Activated CD4-positive, alpha-beta T cell treated with anti-CD3 and anti-CD28 coated beads, Interleukin-2, amount 50 U/mL, for 48 hours (primary cell): Measurements from ENCODE around the gene RPL10A.
"Not testable (repeated sequence)": the region's sequence is repeated elsewhere in the genome, so short reads cannot be mapped to it uniquely, and the experiment has no call there.

Experiments used
- DNase-seq, 2 experiments: peaks; one replicate each; pipeline ENCODE4 v3.0.0-alpha.2; 2020

The RPL10A gene

DNA sequence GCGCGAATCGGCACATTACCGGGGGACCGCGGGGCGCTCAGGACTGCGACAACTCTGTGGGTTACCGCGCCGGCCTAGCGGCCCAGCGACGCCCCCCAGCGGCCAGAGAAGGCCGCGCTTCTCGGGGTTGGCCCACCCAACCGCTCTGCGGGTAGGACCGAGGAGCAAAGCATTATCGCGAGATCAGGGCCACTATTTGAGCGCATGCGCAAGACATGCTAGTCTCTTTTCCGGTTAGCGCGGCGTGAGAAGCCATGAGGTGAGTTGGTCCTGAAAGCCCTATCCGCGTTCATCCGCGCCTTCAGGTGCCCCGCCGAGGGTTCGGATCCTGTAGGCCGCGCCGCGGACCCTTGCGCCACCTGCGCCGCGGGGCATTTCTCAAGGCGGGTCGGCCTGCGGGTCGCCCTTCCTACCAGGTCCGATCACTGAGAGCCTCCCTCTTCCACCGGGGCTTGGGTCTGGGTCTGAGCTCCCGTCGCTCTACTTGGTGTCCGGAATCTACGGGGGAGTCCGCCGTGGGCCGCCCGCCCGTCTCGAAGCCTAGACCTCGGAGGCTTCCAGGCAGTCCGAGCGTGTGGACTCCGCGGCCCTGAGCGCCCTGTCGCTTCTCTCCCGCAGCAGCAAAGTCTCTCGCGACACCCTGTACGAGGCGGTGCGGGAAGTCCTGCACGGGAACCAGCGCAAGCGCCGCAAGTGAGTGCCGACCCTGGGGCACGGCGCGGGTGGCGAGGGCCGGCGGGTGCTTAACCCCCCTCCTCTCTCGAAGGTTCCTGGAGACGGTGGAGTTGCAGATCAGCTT lies at the start of gene RPL10A:
Gene RPL10A (plus strand): TSS at position 221 of the 799 bp plus-strand sequence. CDS start 34 bp downstream, at position 255.
- peak; percentile 95 to 96 for DNase-seq

DNA sequence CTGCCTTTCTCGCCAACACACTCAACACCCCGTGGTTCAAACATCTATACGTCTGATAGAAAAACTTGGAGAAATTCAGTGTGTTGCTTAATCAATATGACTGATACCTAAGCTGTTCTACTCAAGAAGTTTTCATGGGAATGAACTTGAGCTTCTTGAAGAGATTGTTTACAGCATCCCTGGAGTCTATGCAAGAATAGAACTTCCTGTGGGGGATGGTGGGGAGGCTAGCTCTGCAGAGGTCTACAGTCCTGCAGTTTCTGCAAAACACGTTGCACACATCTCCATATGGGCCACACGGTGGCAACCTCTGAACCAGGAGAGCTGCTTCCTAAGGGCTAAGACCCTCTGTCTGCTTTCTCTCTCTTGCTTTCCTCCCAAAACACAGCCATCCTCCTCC lies 48.8 kb upstream of the RPL10A start:
- DNase-seq, result no peak

DNA sequence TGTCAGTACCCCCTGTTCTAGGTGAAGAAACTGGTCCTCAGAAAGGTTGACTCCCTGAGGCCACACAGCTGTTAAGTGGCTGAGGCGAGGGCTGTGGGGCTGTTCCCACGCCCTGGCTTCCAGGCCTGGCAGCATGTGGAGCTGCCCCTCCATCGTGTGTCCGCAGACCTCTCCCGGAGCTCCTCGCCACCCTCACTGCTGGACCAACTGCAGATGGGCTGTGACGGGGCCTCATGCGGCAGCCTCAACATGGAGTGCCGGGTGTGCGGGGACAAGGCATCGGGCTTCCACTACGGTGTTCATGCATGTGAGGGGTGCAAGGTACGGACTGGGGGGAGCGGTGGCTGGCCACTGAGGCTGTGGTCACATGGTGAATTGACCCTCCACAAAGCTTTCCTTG lies 48.2 kb upstream of the RPL10A start:
- no peak for DNase-seq

DNA sequence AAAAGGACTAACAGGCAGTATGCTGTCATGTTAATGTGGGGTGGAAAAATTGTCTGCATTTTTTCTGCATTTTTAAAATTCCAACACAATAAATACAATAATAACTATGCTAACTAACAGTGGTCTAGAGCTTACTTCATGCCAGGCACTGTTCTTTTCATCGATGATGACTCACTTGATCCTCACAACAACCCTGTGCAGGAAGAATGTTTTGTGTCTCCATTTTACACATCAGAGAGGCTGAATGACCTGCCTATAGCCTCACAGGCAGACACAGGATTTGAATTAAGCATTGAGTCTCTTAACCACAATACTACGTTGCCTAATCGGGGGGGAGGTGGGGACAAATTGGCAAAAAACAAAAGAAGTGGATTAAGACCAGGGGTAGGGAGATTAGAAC lies 42.9 kb upstream of the RPL10A start:
- DNase-seq, result no peak

DNA sequence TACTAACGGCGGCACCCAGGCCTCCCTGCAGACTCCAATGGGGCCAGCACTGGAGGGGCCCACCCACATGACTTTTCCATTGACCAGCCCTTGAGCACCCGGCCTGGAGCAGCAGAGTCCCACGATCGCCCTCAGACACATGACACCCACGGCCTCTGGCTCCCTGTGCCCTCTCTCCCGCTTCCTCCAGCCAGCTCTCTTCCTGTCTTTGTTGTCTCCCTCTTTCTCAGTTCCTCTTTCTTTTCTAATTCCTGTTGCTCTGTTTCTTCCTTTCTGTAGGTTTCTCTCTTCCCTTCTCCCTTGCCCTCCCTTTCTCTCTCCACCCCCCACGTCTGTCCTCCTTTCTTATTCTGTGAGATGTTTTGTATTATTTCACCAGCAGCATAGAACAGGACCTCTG lies 42.1 kb upstream of the RPL10A start:
- no peak for DNase-seq

DNA sequence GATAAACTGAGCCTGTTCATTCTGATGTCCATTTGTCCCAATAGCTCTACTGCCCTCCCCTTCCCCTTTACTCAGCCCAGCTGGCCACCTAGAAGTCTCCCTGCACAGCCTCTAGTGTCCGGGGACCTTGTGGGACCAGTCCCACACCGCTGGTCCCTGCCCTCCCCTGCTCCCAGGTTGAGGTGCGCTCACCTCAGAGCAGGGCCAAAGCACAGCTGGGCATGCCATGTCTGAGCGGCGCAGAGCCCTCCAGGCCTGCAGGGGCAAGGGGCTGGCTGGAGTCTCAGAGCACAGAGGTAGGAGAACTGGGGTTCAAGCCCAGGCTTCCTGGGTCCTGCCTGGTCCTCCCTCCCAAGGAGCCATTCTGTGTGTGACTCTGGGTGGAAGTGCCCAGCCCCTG lies 40.8 kb upstream of the RPL10A start:
- DNase-seq, result no peak

DNA sequence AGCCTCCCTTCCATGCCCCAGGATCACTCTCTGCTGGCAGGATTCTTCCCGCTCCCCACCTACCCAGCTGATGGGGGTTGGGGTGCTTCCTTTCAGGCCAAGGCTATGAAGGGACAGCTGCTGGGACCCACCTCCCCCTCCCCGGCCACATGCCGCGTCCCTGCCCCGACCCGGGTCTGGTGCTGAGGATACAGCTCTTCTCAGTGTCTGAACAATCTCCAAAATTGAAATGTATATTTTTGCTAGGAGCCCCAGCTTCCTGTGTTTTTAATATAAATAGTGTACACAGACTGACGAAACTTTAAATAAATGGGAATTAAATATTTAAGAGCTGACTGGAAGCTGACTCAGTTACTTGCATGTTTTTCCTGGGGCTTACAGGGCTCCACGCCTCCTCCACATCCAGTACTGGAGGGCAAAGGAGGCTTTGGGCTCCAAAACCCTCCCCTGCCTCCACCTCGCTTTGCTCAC lies 40.3 kb upstream of the RPL10A start:
- DNase-seq, result no peak

DNA sequence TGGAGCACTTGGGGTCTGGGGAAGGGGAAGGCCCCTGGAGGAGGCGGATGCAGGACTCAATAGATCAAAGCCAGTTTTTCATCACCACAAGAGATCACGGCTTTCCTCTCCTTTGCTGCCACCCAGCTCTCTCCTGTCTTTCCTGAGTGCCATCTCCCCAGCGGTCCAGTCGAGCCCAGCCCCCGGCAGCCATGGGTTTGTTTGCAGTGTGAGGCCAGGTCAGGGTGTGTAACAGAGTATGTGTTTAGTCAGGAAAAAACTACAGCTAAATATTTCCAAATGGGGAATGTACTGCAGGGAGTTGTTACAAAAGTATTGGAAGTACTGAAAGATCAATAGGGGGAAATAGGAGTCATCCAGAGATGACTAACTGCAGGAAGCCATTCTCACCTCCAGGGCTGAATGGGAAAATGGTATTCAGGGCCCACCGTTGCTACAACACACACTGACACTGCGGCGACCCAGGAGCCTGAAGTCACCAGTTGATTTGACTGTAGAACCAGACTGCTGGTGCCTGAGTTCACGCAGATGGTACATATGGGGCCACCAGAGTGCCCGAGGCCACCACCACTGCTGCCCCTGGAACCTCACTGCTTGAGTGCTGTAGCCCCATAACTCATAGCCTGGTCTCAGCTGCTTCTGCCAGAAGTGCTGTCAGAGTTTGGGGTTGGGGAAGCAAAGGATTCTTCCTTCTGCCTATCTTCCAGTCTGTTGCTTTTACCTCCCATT lies 39.6 kb upstream of the RPL10A start:
- no peak for DNase-seq

DNA sequence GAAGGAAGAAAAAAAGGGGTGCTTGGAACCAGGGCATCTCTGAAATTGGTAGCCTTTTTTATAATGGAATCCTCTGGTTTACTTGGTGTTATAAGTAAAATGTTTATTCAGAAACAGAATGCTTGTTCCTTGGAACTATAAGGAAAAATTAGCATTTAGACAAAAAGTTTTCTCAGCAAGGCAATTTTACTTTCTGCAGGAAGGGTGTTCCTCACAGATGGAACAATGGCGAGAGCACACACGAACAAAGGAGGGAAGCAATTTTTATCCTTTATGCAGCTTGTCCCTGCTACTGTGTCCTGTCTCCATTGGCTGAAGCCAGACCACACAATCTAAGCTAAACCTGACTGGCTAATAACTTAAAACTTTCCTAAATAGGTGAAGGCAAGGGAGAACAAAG lies 38.7 kb upstream of the RPL10A start:
- DNase-seq, result no peak

DNA sequence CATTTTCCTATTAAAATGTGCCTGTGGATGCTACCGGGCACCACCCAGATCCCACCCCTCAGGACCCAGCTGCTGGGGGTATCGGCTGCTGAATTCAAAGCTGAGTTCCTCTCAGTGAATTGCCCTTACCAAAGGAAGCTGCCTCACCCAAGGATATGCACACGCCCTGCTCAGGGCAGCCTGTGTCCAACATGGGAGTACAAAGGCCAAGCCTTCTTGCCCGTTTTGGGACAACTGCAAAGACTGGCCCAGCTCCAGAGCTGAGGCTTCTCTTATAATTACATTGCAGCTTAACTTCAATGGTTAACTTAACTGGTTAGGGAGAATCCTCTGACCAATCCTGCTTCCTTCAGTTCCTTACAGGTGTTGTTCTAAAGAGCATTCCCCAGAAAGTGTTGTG lies 35.9 kb upstream of the RPL10A start:
- DNase-seq, result no peak

DNA sequence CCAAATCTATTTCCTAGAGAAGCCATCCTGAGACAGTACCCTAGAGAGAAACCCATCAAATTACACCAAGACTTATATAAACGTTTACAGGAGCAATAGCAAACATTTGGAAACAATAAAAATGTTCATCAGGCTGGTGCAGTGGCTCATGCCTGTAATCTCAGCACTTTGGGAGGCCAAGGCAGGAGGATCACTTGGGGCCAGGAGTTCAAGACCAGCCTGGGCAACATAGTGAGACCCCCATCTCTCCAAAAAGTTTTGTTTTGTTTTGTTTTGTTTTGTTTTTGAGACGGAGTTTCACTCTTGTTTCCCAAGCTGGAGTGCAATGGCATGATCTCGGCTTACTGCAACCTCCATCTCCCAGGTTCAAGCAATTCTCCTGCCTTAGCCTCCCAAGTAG lies 35.5 kb upstream of the RPL10A start:
- DNase-seq, result not testable (repeated sequence)

DNA sequence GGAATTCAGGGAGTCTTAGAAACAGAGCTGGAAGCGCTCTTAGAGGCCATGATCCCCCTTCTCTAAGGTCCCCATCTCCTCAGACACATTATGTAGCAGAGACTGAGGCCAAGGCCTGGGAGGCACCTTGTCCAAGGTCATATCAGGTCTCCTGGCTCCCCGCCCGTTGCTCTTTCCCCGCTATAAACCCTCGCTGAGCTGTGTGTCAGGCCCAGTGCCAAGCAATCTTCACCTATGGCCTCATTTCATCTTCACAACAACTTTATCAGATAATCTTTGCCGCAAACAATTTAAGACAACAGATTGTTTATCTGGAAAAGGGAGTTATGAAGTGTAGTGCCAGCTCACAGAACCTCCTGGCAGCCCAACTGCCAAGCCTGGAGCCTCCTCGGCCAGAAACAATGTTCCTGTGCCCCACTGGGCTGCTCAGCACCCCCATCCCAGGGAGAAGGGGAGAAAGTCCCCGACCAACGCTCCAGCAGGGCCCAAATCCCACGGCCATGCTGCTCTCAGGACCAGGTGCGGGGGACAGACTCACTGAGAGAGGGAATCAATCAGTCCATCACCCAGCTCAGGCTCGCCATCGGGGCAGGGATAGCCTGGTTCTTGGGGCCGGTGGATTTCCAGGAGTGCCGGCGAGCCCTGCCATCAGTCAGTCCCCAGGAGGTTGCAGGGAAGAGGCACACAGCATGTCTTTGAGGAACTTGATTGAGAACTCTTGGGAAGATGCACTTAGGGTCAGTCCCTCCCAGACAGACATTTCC lies 32.9 kb upstream of the RPL10A start:
- no peak for DNase-seq

DNA sequence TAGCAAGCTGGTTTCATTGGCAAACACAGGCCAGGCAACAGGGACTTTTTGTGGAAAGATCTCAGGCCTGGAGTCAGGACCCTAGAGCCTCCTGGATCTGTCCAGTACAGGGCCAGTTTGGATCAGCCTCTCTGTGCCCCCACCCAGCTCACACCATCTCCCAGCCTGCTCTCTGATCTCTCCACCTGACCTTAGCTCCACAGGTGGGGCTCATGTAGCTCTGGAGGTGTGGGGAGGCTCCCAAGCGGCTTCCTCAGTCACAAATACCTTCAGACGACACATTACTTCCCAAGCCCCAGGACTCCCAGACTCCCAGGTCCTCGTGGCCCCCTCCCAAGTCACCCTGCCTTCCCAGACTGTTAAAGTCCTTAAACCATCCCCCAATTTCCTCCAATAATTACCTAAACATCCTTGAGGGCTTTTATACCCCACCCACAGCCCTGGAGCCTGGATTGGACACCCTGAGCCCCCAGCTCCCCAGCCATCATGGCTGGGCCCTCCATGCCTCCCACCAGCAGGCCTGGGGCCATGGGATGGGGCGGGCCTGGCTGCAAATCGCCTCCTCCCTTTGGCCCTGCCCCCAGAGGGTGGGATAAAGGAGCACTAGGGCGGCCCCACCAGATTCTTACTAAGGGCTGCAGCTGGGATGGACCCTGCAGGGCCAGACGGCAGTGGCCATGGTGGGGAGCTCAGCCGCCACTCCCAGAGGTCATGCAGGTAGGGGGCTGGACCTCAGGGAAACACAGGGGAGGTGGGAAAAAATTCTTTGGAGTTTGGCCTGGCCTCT lies 31.9 kb upstream of the RPL10A start:
- no peak for DNase-seq

DNA sequence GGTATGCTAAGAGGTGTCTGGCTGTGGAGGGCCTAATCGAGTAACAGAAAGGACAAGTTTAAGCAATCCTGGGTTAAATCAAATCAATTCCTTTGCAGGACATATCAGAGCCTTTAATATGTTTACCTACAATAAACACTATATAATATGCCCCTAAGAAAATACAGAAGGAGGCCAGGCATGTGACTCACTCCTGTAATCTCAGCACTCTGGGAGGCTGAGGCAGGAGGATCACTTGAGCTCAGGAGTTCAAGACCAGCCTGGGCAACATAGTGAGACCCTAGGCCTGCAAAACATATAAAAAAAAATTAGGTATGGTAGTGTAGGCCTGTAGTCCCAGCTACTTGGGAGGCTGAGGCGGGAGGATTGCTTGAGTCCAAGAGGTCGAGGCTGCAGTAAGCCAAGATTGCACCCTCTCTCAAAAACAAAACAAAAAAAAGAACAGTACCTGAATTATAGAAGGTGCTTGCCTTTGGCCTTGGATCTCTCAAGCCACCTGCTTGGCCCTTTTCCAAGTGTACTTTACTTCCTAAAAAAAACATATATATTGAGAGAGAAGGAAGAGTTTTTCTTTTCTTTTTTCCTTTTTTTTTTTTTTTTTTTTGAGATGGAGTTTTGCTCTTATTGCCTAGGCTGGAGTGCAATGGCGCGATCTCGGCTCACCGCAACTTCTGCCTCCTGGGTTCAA lies 29.7 kb upstream of the RPL10A start:
- DNase-seq, result not testable (repeated sequence)

DNA sequence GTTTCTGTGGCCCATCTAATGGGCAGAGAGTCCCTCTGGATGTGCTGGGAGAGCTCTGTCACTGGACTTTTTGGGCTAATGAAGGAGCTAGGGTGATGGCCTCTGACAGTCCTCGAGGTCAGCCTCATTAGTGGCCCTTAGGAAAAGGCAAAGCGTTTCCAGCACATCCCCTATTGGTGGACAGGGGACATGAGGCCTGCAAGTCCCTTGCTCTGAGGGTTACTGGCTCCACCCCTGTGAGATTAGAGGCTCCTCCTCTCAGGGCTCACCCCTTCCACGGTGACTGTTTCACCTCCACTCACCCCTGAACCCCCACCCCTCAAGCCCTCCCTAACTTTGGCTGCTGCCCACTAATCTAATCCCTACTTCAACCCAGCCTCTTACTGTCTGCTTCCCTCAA lies 28.9 kb upstream of the RPL10A start:
- DNase-seq, result no peak

DNA sequence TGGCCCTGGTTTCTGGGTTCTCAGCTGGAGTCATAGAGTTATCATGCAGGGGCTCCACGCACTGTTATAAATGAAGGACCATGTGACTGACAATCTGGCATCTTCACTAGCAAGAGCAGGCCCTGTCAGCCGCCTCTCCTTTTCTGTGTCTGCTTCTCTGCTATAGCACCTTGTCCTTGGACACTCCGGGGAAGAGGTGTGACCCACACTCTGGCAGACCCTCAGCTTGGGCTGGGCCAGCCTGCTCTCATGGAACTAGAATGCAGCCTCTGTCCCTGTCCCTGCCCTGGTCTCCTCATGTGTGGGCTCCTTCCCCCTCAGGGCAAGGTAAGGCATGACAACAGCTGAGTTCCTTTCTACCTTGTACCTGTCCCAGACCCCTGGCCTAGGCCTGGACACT lies 27.0 kb upstream of the RPL10A start:
- no peak for DNase-seq

DNA sequence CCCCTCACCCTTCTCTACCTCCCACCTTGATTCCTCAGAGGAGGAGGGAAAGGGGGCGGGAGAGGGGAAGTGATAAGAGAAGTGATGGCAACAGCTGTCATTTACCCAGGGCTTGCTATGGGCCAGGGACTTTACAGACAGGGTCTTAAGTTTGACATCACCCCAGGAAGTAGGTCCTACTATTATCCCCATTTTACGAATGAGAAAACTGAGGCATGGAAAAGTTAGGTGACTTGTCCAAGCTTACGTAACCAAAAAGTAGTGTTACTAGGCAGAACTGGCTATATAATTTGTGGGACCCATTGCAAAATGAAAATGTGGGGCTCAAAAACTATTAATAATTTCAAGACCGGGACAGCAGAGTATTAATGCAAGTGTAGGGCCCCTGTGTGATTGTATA lies 26.6 kb upstream of the RPL10A start:
- no peak for DNase-seq

DNA sequence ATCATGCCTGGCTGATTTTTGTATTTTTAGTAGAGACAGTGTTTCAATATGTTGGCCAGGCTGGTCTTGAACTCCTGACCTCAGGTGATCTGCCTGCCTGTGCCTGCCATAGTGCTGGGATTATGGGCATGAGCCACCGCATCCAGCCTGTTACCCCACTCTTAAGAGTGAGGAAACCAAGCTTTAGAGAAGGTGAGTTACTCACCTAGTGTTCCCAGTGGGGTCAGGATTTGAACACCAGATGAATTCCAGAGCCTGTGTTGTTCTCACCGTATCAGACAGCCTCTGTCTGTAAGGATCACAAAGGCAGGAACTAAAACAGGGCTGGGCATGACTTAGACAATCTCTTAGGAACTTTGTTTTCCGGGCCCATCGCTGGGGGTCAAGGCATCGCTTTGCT lies 25.5 kb upstream of the RPL10A start:
- no peak for DNase-seq

DNA sequence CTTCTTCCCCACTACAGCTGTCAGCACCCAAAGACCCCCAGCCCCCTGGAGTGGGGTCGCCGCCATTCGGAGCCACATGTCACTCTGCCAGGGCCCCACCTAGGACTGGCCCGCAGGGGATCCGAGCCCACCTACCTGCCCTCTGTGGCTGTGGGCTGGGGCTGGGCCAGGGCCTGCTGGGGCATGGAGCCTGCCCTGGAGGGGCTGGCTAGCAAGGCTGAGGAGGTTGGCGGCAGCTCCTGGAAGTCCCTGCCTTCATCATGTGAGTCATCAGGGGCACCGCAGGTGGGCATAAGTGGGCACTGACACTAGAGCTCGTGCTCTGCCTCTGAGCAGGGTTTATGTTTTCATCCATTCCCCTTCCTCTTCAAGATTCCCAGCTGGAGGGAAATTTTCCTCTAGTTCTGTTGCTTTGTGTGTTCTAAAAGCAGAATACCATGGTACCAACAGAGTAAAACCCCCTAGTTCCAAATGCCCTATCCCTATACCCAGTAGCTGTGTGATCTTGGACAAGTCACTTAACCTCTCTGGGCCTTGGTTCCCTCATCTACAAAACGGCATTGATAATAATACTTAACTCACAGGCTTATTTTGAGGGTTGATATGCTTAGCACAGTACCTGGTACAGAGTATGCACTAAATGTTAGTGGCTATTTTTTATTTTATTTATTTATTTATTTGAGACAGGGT lies 24.7 kb upstream of the RPL10A start:
- no peak for DNase-seq

DNA sequence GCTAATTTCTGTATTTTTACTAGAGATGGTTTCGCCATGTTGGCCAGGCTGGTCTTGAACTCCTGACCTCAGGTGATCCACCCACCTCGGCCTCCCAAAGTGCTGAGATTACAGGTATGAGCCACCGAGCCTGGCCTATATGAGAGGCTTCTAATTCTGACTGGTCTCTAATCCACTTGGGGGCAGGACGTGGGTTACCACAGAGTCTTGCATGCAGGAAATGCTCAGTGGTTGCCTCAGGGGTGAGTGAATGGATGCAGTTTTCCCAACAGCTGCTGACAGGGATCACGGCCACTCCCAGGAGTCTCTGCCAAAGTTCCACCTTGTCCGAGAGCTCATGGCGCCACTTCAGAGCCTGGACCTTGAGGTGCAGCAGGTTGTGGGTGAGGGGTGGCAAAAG lies 22.5 kb upstream of the RPL10A start:
- peak; percentile 13 to 23 for DNase-seq

DNA sequence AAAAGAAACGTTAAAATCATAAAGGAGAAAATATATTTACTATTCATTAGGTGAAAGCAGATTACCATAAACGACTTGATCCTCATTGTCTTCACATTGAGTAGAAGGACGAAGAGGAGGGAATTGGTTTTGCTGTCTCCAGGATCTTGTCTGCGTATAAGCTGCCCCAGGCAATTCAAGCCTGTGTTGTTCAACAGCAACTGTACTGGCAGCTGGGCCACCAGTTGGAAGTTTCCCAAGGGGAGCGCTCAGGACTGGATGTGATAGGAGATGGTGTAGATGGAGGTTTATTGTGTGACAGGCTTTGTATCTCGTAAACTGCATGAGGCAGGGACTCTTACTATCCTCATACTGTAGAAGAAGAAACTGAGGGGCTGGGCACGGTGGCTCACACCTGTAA lies 20.0 kb upstream of the RPL10A start:
- no peak for DNase-seq
